Activated CD4-positive, alpha-beta T cell treated with anti-CD3 and anti-CD28 coated beads for 24 hours (primary cell): Measurements from ENCODE around the gene OSBPL10.
"Not testable (repeated sequence)": the region's sequence is repeated elsewhere in the genome, so short reads cannot be mapped to it uniquely, and the experiment has no call there.

Experiments used
- DNase-seq, 2 donors: peaks; one replicate each; pipeline ENCODE4 v3.0.0-alpha.2; 2020; ENCODE audit warnings: low read depth in 2 of 2

The OSBPL10 gene

DNA sequence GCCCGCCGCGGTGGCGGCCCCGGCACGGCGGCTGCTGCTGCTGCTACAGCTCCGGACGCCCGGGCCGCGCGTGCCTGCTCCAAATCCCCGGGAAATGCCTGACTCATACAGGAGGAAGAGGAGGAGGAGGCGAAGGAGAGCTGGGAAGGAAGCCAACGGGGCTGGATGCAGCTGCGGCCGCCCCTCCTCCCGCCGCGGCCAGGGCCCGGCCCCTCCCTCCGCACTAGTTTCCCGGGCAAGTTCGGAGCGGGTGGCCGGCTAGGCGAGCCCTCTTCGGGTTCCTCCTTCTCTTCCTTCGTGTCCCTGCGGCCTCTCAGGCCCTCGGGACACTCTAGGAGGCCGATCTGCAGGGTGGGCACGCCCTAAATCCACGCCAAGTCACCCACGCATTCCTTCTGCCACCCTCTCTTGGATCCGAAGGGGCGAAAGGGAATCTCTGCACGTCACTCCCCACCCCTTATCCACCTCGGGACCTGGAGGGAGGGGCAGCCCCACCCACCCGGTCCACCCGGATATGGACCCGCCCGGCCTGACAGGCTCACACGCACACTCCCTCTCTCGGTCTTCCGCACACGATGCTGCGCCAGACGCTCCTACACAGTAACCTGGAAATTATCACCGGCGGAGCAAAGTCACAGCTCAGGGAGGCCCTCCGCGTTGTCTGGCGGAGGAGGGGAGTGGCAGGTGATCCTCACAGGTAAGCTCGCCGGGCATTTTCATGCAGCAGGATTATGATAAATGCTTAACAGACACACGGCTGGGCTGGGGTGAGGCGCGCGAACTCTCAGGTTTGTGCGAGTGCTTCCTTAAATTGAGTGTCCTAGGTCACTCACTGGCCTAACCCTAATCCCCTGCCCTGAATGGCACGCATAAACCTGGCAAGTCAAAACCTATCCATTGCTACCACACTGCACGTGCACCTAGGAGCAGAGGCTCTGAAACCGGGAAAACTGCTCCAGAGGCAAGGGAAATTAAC, at the start of gene OSBPL10, which contains the start of gene ZNF860:
Gene OSBPL10 (minus strand): TSS at position 57 of the 976 bp plus-strand sequence. CDS start 83 bp downstream, outside the sequence.
Gene ZNF860 (plus strand): TSS at position 545 of the 976 bp plus-strand sequence. CDS start 7,330 bp downstream, outside the sequence.
- peak in 1 of 2 donors; percentile 33 for DNase-seq

DNA sequence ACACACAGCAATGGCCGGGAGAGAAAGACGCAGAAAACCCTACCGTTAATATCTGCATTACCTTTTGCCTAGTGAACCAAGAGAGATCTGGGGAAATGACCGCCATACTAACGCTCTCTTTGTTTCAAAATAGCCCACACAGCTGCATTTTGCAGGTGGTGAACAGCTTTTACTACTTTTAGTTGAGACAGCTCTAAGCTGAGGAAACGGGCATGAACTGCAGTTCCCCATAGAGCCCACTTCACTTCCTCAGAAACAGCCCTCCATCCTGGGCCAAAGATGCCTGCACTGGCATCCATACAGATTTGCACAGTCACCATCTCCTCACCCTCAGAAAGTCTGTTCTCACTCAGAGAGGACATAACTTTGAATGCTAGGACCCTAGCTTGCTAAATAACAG, 45.5 kb upstream of the OSBPL10 start:
- no peak for DNase-seq

DNA sequence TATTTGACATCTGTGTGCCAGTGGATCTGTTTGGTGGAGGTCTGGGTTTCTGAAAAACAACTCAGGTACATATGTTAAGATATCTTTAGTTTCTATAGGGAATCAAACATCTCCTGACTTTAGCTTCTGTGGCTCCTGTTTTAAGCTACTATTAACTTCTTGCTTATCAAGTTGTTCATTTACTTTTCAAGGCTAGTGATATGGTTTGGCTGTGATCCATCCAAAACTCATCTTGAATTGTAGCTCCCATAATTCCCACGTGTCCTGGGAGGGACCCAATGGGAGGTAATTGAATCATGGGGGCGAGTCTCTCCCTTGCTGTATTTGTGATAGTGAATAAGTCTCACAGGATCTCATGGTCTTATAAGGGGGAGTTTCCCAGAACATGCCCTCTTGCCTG, 41.9 kb upstream of the OSBPL10 start:
- no peak for DNase-seq

GRCh38 chr3:32021748-32022147, 40.7 kb upstream of the OSBPL10 start:
- no peak for DNase-seq

DNA sequence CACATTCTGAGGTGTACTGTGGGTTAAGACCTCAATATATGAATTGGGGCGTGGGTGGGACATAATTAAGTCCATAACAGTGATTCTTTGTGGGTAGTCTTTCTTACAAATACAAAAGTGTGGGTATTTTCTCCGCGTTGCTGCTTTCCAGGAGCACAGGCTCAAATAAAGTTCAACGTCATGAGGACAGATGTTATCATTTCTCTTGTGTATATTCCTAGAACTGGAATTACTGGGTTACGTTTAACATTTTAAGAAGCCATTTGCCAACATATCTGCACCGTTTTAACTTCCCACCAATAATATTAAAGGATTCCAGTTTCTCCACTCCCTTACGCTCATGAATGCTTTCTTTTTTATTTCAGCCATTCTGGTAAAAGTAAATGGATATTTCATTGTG, 40.1 kb upstream of the OSBPL10 start:
- DNase-seq = no peak

GRCh38 chr3:32018757-32019564, 37.9 kb upstream of the OSBPL10 start:
- DNase-seq = no peak

GRCh38 chr3:32017286-32017685, 36.2 kb upstream of the OSBPL10 start:
- no peak for DNase-seq

- not testable (repeated sequence) for DNase-seq
Observed at GRCh38 chr3:32015638-32016037, 34.6 kb upstream of the OSBPL10 start.

GRCh38 chr3:32010699-32011098, 29.6 kb upstream of the OSBPL10 start:
- not testable (repeated sequence) for DNase-seq

DNA sequence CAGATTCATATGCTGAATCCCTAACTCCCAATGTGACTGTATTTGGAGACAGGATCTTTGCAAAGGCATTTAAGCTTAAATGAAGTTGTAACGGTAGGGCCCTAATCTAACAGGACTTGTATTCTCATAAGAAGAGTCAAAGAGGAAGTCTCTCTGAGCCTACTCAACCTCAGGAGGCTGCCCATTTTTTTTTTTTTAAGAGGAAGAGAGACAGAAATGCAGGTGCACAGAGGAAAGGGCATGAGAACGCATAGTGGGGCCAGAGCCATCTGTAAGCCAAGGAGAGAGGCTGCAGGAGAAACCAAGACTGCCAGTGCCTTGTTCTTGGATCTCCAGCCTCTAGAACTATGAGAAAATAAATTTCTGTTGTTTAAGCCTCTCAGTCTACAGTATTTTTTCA, 28.9 kb upstream of the OSBPL10 start:
- DNase-seq = no peak

DNA sequence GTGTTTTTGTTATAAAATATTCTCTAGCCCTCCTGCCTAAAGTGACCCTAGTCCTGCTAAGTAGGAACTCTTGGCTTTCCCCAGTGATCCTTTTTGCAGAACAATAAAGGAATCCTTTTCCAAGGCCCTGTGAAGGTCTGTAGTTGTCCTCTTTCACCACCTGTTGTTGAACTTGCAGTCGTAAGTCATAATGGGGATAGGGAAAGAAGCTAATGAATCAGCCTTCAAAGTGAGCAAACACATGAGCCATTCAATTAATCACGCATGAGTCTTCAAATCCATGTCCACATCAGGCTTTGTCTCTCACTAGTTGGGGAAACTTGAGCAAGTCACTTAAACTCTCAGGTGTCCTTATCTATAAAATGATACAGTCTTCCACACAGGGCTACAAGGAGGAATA, 28.0 kb upstream of the OSBPL10 start:
- no peak for DNase-seq

DNA sequence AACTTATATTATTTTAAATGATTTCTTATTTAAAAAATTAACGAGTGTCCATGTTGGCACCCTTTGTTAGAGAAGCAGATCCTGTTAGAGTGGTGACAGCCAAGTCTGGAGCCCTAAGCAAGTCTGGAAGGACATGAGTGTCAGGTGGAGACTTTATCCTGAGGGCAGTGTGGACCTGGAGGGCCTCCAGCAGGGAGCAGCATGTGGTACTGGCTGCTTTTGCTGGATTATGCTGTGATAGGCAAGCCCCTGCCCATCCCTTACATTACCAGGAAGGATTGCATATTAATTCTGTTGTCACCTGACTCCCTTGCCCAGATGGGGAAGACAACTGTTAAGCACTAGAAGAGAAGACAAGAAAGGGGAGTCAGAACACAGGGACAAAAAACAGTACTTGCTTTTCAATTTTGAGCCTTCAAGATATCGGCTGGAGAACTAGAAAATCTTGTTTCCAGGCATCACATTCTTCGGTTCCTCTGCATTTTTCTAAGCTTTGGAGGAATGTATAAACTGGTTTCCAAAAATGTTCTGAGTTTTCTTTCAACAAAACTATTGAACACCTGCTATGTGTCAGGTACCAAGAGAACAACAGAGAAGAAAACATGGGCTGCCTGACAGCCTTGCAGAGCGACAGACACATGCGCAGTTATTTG, 23.2 kb upstream of the OSBPL10 start:
- DNase-seq = no peak

DNA sequence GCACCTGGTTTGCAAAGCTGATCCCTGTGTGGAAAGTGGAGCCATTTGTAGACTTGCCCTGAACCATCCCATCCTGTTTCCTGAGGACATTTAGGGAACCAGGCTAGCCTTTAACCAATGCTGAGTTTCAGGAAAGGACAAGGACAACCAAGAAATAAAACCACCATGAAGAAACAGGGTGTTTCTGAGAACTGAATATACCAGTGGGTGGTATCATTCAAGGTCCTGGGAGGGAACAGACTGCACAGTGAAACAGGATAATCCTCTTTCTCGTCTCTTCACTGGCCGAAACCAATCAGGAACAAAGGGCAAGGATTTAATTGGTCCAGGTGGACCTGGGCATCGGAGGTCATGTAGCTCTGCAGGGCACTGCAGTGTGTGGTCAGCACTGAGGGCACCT, 22.3 kb upstream of the OSBPL10 start:
- no peak for DNase-seq

- DNase-seq = no peak
Observed at GRCh38 chr3:32002561-32003368, 21.7 kb upstream of the OSBPL10 start.

- DNase-seq = no peak
Observed at GRCh38 chr3:32000877-32001276, 19.8 kb upstream of the OSBPL10 start.

DNA sequence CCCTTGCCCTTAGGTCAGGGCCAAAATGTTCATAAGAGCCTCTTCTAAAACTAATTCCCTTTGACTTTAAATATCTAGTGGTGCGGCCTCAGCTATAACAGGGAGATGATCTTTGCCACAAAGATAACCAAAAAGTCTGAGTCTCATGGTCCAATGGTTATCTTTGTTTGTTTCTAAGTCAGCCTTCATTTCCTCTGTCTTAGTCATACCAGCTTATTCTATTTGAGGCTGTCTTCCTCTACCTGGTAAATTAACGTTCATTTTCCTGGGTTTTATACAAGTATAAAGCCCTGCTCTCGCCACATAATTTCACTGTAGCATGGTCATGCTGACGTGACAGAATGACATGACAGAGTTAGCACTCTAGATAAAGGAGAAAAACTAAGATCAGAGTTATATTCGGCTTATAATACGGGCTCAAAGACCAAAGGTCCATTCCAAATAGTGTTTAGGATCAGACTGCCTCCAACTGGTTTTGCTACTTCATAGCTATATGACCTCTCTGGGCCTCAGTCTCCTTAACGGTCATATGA, 18.9 kb upstream of the OSBPL10 start:
- no peak for DNase-seq

DNA sequence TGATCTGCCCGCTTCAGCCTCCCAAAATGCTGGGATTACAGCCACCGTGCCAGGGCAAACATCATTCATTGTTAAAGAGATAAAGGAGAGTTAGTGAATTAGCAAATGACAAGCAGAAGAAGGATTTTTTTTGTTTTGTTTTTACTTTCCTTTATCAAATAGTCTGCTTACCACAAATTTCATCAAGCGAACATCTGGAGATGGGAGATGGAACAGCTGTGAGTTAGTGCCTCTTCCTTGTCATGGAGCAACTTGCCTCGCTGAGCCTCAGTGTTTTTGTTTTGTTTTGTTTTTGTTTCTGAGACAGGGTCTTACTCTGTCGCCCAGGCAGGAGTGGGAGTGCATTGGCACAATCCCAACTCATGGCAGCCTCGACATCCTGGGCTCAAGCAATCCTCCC, 16.4 kb upstream of the OSBPL10 start:
- no peak for DNase-seq

- DNase-seq = no peak
Observed at GRCh38 chr3:31996195-31996594, 15.1 kb upstream of the OSBPL10 start.

DNA sequence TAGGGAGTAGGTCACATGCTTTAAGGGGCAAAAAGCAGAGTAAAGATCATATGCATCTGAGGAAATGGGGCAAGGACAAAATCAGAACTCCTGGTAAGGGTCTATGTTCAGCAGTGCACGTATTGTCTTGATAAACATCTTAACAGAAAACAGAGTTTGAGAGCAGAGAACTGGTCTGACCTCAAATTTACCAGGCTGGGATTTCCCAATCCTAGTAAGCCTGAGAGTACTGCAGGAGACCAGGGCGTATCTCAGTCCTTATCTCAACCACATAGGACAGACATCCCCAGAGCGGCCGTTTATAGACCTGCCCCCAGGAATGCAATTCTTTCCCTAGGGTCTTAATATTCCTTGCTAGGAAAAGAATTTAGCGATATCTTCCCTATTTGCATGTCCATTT, 14.0 kb upstream of the OSBPL10 start:
- not testable (repeated sequence) for DNase-seq

DNA sequence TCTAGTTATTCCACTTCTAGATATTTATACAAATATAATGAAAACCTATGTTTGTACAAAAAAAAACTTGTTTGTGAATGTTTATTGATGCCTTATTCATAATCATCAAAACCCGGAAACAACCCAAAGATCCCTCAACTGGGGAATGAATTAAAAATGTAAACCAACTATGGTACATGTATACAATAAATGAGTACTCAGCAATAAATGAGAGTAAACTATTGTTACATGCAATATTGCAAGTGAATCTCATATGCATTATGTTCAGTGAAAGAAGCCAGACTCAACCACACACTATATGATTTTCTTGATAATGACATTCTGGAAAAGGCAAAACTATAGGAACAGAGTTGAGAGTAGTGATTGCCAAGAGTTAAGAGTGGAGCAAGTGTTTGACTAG, 12.8 kb upstream of the OSBPL10 start:
- no peak for DNase-seq

GRCh38 chr3:31992995-31993394, 11.9 kb upstream of the OSBPL10 start:
- not testable (repeated sequence) for DNase-seq
